G401 (cell line): Measurements from ENCODE around the gene UBE2D2. TPM values are rescaled to one million over a fixed set of nuclear protein-coding genes. Genes with fewer than 3 reads are reported as not detected.

Experiments used
- total RNA-seq: library from RNA; depleted of rRNA; stranded (reverse); fragments of >200 nt; shearing (Covaris generic); gene quantifications from 2 replicates; pipeline ENCODE4 v1.2.3, GENCODE V29; 2014; rRNA removed

The UBE2D2 gene
- total RNA-seq, 1 experiment from 2014 or later: 140 TPM

Other genes starting within 250 kb of the UBE2D2 start
- 70.2 and 79.6 TPM in 2 replicates for gene PAIP2, start 219.5 kb upstream of the UBE2D2 start, total RNA-seq
- gene SLC23A1, start 178.0 kb upstream of the UBE2D2 start, total RNA-seq: not detected in 2 replicates
- gene MZB1, start 171.4 kb upstream of the UBE2D2 start, total RNA-seq: not detected in 2 replicates
- gene PROB1, start 166.2 kb upstream of the UBE2D2 start, total RNA-seq: 0.55 and 0.78 TPM in 2 replicates
- gene SPATA24, start 157.2 kb upstream of the UBE2D2 start, total RNA-seq: 10.6 and 24.7 TPM in 2 replicates
- 4.1 and 18.8 TPM in 2 replicates for gene DNAJC18, start 121.8 kb upstream of the UBE2D2 start, total RNA-seq
- 2.0 and 6.3 TPM in 2 replicates for gene ECSCR, start 98.6 kb upstream of the UBE2D2 start, total RNA-seq
- gene SMIM33, start 90.3 kb upstream of the UBE2D2 start, total RNA-seq: not detected in 2 replicates
- gene STING1, start 78.6 kb upstream of the UBE2D2 start, total RNA-seq: 23.1 and 49.2 TPM in 2 replicates
- 280 and 322 TPM in 2 replicates for gene CXXC5, start 87.0 kb downstream of the UBE2D2 start, total RNA-seq
- gene PSD2, start 234.5 kb downstream of the UBE2D2 start, total RNA-seq: 0.31 and 2.0 TPM in 2 replicates